Measurements from ENCODE around the gene ALG14. TPM values are rescaled to one million over a fixed set of nuclear protein-coding genes. Genes with fewer than 3 reads are reported as not detected.

Gene ALG14
- total and polyA plus RNA-seq, 4 donors: 0.50 to 3.2 (median 1.8) TPM

Other genes starting within 250 kb of the ALG14 start
- gene CNN3, start 145.8 kb downstream of the ALG14 start, total RNA-seq: 100 to 1,000 TPM; 386 to 463 TPM
- gene CNN3, start 145.8 kb downstream of the ALG14 start, polyA plus RNA-seq: 100 to 1,000 TPM; 138 to 203 TPM
- gene TLCD4, start 44.4 kb upstream of the ALG14 start, total RNA-seq: 10 to 100 TPM in 1 of 2 donors, 1 to 10 TPM in 1; 9.3 to 17.3 TPM
- gene TLCD4, start 44.4 kb upstream of the ALG14 start, polyA plus RNA-seq: 1 to 10 TPM; 2.7 to 5.5 TPM
- 10 to 100 TPM; 16.7 to 18.3 TPM for gene RWDD3, start 161.3 kb upstream of the ALG14 start, total RNA-seq
- gene RWDD3, start 161.3 kb upstream of the ALG14 start, polyA plus RNA-seq: 10 to 100 TPM; 23.4 to 25.5 TPM

Measured in aorta (tissue), 4 donors.